Memory B cell (primary cell): ENCODE results near the gene CAPN10.

ENCODE experiments used
- ATAC-seq: fragments of 150-1000 bp; cut with Tn5 transposase; 2 replicates; pipeline ENCODE4 v1.10.0; 2021; ENCODE audit warnings: low read depth, mild to moderate bottlenecking, moderate library complexity
- DNase-seq, 2 donors: peaks; one replicate each; pipeline ENCODE4 v3.0.0; 2022; ENCODE audit warnings: low spot score in 2 of 2
- H3K27ac Mint-ChIP-seq: one replicate; pipeline ENCODE4 v1.8.0; 2022; ENCODE audit warnings: mild to moderate bottlenecking, moderate library complexity, mixed read lengths
- H3K27me3 Mint-ChIP-seq: one replicate; pipeline ENCODE4 v1.8.0; 2022; ENCODE audit warnings: mixed read lengths
- H3K36me3 Mint-ChIP-seq: one replicate; pipeline ENCODE4 v1.8.0; 2022; ENCODE audit warnings: mild to moderate bottlenecking, mixed read lengths
- H3K4me1 Mint-ChIP-seq: one replicate; pipeline ENCODE4 v1.8.0; 2022; ENCODE audit warnings: mixed read lengths
- H3K4me3 Mint-ChIP-seq: one replicate; pipeline ENCODE4 v1.8.0; 2022; ENCODE audit warnings: mild to moderate bottlenecking, moderate library complexity, mixed read lengths
- H3K9me3 Mint-ChIP-seq: one replicate; pipeline ENCODE4 v1.8.0; 2022; ENCODE audit warnings: mixed read lengths

The CAPN10 gene

DNA sequence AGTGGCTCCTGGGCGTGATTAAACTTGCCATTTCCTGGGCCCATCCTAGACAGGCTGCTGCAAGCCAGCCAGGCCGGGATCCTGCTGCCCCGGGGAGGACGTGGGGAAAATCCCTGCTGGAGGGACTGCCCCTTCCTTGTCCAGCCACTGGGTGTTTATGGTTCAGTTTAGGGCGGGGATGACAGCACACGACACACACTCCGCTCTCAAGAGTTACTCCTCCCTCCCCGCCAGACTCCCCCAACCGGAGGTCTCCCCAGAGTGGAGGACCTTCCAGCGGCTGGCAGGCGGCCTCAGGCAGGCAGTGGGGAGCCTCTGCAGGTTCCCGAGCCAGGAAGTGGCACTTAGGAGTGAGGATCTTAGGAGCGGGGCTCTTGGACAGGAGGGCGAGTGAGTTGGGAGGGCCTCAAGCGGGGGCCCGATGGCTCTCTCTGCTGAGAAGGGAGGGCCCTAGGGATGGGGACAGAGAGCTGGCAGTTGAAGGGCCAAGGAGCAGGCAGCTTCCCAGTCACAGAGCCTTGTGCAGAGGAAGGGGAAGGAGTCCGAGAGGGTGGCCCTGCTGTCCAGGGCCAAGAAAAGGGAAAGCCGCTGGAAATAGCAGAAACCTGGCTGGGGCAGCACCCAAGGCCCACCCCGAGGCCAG is 33.1 kb downstream of the CAPN10 start:
- Mint-ChIP-seq H3K36me3 (peaks cover 7% of the 10 kb centered on the region), H3K27me3 (peaks cover 13% of the 10 kb centered on the region), H3K9me3 (peaks cover 3% of the 10 kb centered on the region), H3K4me3 (no peak overlapping the region), H3K27ac (no peak overlapping the region), H3K4me1 (peaks cover 3% of the 10 kb centered on the region)
- DNase-seq (no peak), ATAC-seq (no peak)

DNA sequence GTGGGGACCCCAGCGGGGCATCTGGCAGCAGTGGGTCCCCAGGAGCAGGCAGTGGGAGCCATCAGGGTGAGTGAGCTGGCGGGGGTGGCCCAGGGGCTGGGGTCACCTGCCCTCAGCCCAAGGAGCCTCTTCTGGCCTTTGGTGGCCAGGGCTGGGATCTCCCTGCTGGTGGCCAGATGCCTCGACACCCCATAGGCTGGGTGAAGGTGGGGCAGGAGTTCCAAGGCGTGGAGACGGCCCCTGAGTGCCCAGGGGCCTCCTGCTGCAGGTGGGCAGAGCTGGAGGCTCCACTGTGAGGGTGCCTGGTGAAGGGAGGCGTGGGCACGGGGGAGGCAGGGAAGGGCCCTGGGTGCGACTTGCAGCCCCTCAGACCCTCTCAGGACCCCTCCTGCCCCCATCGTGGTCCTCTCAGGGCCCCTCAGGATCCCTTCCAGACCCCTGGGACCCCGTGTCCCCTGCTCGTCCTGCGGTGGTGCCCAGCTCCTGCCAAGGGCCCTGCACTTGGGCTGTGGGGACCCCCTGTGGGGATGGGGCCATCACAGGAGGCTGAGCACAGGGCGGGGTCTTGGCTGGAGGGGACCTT is 33.7 kb downstream of the CAPN10 start:
- no peak for ATAC-seq
- no peak overlapping the region for H3K27ac Mint-ChIP-seq
- peaks cover 13% of the 10 kb centered on the region for H3K27me3 Mint-ChIP-seq
- no peak overlapping the region for H3K4me3 Mint-ChIP-seq
- peaks cover 3% of the 10 kb centered on the region for H3K9me3 Mint-ChIP-seq
- H3K4me1 Mint-ChIP-seq = peaks cover 8% of the 10 kb centered on the region
- DNase-seq = no peak
- peaks cover 7% of the 10 kb centered on the region for H3K36me3 Mint-ChIP-seq

GRCh38 chr2:240620859-240621258 is 34.3 kb downstream of the CAPN10 start:
- Mint-ChIP-seq H3K36me3 (peaks cover 7% of the 10 kb centered on the region), H3K4me3 (no peak overlapping the region), H3K27ac (no peak overlapping the region), H3K9me3 (peaks cover 3% of the 10 kb centered on the region), H3K27me3 (peaks cover 13% of the 10 kb centered on the region), H3K4me1 (peaks cover 12% of the 10 kb centered on the region)
- DNase-seq (no peak), ATAC-seq (no peak)

GRCh38 chr2:240622060-240622411 is 35.5 kb downstream of the CAPN10 start:
- Mint-ChIP-seq H3K36me3 (peaks cover 7% of the 10 kb centered on the region), H3K4me3 (peak overlapping the region; percentile 11), H3K27ac (peak overlapping the region; percentile 38), H3K9me3 (peaks cover 1% of the 10 kb centered on the region), H3K27me3 (peaks cover 13% of the 10 kb centered on the region), H3K4me1 (peaks cover 18% of the 10 kb centered on the region)
- DNase-seq (no peak), ATAC-seq (no peak)

DNA sequence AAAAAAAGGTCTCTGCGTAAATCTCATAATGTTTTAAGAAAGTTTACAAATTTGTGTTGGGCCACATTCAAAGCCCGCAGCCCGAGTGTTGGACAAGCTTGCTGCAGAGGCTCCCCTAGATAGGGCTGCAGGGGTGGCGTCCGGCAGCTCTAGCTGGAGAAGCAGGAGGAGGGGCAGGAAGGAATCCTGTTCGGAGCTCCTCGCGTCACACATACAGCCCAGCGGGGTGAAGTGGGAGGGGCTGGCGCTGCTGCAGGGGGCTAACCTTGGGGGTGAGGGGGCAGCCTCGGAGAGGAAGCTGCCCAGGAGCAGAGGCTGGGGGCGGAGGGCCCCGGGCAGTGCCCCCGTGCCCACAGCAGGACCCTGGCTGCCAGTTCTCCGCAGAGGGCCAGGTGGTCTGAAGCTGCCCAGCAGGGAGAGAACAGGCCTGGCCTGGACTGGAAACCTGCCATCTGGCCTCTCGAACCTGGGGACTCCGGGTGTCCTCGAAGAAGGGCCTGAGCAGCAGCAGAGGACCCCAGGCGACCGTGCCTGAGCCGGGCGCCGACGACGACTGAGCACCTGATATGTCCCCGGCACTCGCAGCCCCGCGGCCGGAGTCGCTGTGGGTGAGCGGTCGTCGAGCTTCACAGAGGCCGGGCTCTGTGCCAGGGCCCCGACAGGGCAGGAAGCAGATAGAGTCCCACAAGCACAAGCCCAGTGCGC is 36.1 kb downstream of the CAPN10 start:
- DNase-seq (no peak), ATAC-seq (no peak)
- peaks cover 13% of the 10 kb centered on the region for H3K27me3 Mint-ChIP-seq
- H3K9me3 Mint-ChIP-seq = peaks cover 1% of the 10 kb centered on the region
- peaks cover 7% of the 10 kb centered on the region for H3K36me3 Mint-ChIP-seq
- no peak overlapping the region for H3K27ac Mint-ChIP-seq
- peaks cover 18% of the 10 kb centered on the region for H3K4me1 Mint-ChIP-seq
- no peak overlapping the region for H3K4me3 Mint-ChIP-seq

DNA sequence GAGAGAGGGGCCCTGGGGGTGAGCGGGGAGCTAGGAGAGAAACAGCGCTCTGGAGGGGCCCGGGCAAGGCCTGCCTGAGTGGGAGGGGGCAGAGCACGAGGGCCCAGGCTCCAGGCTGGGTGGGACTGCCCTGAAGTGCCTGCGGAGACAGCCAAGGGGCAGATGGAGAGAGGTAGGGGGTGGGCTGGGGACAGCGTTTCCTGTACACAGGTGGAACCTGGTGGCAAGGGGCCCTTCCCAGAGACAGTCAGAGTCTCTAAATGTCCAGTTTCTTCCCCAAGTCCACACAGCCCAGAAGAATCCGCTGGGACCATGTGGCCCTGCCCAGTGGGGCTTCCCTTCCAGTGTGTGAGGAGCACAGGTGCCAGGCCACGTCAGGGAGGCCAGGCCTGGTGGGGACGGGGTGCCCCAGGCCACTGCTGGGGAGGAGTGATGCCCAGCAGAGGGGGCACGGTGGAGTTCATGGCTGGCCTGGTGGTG is 37.0 kb downstream of the CAPN10 start:
- H3K4me1 Mint-ChIP-seq = peaks cover 18% of the 10 kb centered on the region
- DNase-seq (no peak), ATAC-seq (no peak)
- peaks cover 6% of the 10 kb centered on the region for H3K36me3 Mint-ChIP-seq
- H3K27ac Mint-ChIP-seq = no peak overlapping the region
- H3K27me3 Mint-ChIP-seq = peaks cover 13% of the 10 kb centered on the region
- no peaks in the 10 kb centered on the region for H3K9me3 Mint-ChIP-seq
- no peak overlapping the region for H3K4me3 Mint-ChIP-seq

- Mint-ChIP-seq H3K36me3 (peaks cover 6% of the 10 kb centered on the region), H3K4me3 (peak overlapping the region; percentile 37), H3K27ac (peak overlapping the region; percentile 76), H3K27me3 (peaks cover 13% of the 10 kb centered on the region), H3K9me3 (no peaks in the 10 kb centered on the region), H3K4me1 (peaks cover 18% of the 10 kb centered on the region)
- ATAC-seq (no peak), DNase-seq (no peak)
Measured at GRCh38 chr2:240624011-240624949, 37.7 kb downstream of the CAPN10 start.

DNA sequence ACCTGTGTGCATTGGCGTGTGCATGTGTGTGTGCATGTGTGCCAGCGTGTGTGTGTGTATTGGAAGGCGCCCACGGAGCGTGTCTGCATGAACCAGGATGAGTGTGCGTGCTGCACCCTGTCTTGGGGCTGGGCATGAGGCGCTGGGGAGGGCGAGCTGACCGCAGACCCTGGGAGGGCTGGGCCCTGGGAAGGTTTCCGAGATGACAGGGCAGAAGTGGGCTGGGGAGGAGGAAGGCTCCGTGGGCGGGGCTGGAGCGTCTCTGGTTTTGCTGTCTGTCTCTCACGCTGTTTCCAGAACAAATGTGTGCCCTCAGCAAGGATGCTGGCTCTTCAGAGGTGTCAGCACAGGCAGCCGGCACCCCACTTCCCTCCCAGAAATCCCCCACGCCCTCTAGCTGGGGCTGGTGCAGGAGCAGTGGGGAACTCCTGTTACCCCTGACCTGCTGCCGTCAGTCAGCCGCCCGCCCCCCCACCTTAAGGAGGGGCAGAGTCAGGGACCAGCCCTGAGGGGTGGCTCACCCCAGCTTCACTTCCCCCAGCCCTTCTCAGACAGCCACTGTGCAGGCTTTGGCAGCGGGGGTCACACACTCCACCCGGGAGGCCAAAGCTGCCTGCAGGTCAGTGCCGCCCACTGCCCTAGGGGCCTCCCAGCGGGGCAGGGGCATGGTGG is 38.6 kb downstream of the CAPN10 start, which contains the start of gene GPR35:
Gene GPR35 (plus strand): TSS at position 531 of the 672 bp plus-strand sequence. CDS start 4,473 bp downstream, outside the sequence.
- peak; percentile 62 to 67 for DNase-seq
- H3K4me3 Mint-ChIP-seq = peak within 1 kb of the TSS; percentile 21
- peaks cover 13% of the 10 kb centered on the region for H3K27me3 Mint-ChIP-seq

DNA sequence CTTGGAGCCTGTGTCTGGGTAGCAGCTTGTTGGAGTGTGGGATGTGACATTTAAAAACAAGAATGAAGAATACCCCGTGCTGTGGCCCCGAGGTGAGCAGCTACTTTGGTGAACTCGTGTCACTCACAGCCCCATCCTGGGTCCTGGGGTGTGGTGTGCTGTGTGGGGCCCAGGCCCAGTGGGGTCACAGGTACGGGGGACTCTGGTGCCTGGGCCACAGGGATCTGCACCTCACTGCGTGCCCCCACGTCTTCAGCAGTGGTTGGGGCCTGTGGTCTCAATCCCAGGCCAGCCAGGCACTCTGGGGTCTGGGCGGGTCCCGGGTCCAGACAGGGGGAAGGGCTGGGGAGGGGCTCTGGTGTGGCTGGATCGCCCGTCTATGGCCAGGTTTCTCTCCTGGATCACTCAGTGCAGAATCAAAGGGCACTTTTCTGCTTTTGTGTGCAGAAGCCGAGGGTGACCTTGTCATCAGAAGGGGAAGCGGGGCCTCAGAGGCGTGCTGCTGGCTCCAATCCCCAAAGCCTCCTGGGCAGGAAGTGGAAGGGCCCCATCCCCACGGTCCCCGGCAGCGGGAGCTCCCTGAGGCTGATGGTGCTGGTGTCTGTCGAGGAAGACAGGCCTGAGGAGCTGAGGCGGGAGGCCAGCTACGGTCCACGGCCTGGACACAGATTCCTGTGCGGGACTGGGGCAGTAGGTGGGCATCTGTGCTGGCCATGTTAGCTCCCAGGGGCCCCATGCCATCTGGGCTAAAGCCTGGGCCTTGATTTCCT is 40.2 kb downstream of the CAPN10 start:
- H3K4me1 Mint-ChIP-seq = peaks cover 15% of the 10 kb centered on the region
- no peaks in the 10 kb centered on the region for H3K9me3 Mint-ChIP-seq
- ATAC-seq = peak; percentile 21
- peaks cover 11% of the 10 kb centered on the region for H3K27me3 Mint-ChIP-seq
- H3K27ac Mint-ChIP-seq = peak overlapping the region; percentile 47
- H3K36me3 Mint-ChIP-seq = peaks cover 4% of the 10 kb centered on the region
- no peak for DNase-seq
- H3K4me3 Mint-ChIP-seq = no peak overlapping the region

More for the DNA sequence above, 38.6 kb downstream of the CAPN10 start, which contains the start of gene GPR35:
- peak; percentile 87 for ATAC-seq
- Mint-ChIP-seq H3K27ac (peak within 1 kb of the TSS; percentile 76), H3K9me3 (no peaks in the 10 kb centered on the region), H3K4me1 (peaks cover 18% of the 10 kb centered on the region), H3K36me3 (peaks cover 6% of the 10 kb centered on the region)

DNA sequence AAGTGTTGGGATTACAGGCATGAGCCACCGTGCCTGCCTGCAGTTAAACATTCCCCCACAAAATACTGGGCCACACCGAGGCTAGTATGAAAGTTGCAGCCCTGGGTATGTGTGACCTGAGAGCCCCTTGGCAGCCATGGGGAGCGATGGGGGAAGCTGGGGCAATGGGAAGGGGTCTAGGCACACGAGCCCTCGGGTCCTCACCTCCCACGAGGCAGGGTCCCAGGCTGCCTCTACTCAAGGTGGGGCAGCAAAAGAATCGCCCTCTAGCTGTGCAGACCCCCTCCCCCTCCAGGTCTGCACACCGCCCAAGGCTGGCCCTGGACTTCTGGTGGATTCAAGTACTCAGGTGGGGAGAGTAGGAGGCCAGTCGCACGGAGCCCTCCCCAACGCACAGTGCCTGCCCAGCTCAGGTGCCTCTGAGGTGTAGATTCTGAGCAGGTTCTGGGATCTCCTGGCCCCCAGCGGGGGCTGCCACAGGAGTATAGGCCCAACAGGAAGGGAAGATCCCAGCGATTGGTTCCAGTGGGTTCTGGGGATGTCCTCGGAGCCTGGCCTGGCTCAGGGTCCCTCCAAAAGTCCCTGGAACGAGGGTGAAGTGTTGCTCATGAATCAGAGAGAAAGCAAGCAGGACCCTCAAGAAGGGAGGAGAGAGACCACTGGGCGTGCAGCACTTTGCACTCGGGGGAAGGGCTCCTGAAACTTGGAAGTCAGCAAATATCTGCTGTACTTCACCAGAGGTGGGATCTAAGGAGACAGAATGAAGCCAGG is 41.4 kb downstream of the CAPN10 start:
- peaks cover 3% of the 10 kb centered on the region for H3K9me3 Mint-ChIP-seq
- ATAC-seq = no peak

GRCh38 chr2:240628507-240628807 is 41.9 kb downstream of the CAPN10 start:
- Mint-ChIP-seq H3K27me3 (peaks cover 3% of the 10 kb centered on the region), H3K27ac (no peak overlapping the region), H3K36me3 (no peaks in the 10 kb centered on the region), H3K4me1 (peaks cover 15% of the 10 kb centered on the region), H3K4me3 (no peak overlapping the region), H3K9me3 (peaks cover 8% of the 10 kb centered on the region)
- DNase-seq = no peak
- no peak for ATAC-seq

More for the DNA sequence above, 41.4 kb downstream of the CAPN10 start:
- DNase-seq = no peak
- peaks cover 15% of the 10 kb centered on the region for H3K4me1 Mint-ChIP-seq
- no peaks in the 10 kb centered on the region for H3K36me3 Mint-ChIP-seq
- H3K4me3 Mint-ChIP-seq = no peak overlapping the region
- H3K27me3 Mint-ChIP-seq = peaks cover 7% of the 10 kb centered on the region
- H3K27ac Mint-ChIP-seq = no peak overlapping the region
